B cell (primary cell): Measurements from ENCODE around the gene HPCA. TPM values are rescaled to one million over a fixed set of nuclear protein-coding genes. Genes with fewer than 3 reads are reported as not detected.

ENCODE experiments used
- ATAC-seq: fragments of 200-7000 bp; cut with Tn5 transposase; one replicate; pipeline ENCODE4 v1.10.0; 2021; ENCODE audit warnings: low read depth, mild to moderate bottlenecking, moderate number of reproducible peaks, moderate library complexity
- CTCF ChIA-PET: fragments of 350-600 bp; sonication (Branson Sonifier 250); formaldehyde crosslinking; loops from one replicate; lab custom pipeline; 2021; ENCODE audit warnings: antibody characterized with exemption, inconsistent platforms; lab: Charles Lee
- POLR2A ChIA-PET: fragments of 350-600 bp; sonication (Branson Sonifier 250); formaldehyde crosslinking; loops from one replicate; lab custom pipeline; 2021; ENCODE audit warnings: antibody characterized with exemption; lab: Charles Lee
- DNase-seq: peaks from one replicate; pipeline ENCODE4 v3.0.0; 2013
- H2AFZ ChIP-seq: 2 replicates; pipeline ENCODE4 v1.6.1; 2012; ENCODE audit warnings: mild to moderate bottlenecking, low read depth, low read length; ENCODE audit not compliant: insufficient read depth, poor library complexity, severe bottlenecking
- H3K27ac ChIP-seq, 2 donors: 1 replicate in 1 of 2; 2 replicates in 1 of 2; pipeline ENCODE4 v1.5.1; 2012 to 2013; ENCODE audit warnings: low read length in 2 of 2, mild to moderate bottlenecking in 2 of 2, moderate library complexity in 1 of 2
- H3K27me3 ChIP-seq, 4 experiments: fragments of 200-600 bp in 1 of 4; sonication (generic) in 1 of 4; replicated peaks in 1 of 4; 1 replicate in 2 of 4; 2 replicates in 2 of 4; pipeline versions ENCODE4 v1.6.1 to v1.7.0; 2013 to 2016; ENCODE audit warnings: low read length in 3 of 4, mild to moderate bottlenecking in 2 of 4, mixed read lengths in 1 of 4, moderate library complexity in 1 of 4; ENCODE audit not compliant: insufficient read depth in 4 of 4, control insufficient read depth in 3 of 4; ENCODE audit errors: control extremely low read depth in 1 of 4
- H3K36me3 ChIP-seq, 2 experiments: replicated peaks in 1 of 2; 1 replicate in 1 of 2; 2 replicates in 1 of 2; pipeline versions ENCODE4 v1.6.1 to v1.7.1; 2013; ENCODE audit warnings: low read length in 1 of 2; ENCODE audit not compliant: insufficient read depth in 2 of 2, control insufficient read depth in 1 of 2; ENCODE audit errors: control extremely low read depth in 1 of 2, extremely low read depth in 1 of 2
- H3K4me1 ChIP-seq, 2 donors: fragments of 200-600 bp in 1 of 2; sonication (generic) in 1 of 2; 1 replicate in 1 of 2; 2 replicates in 1 of 2; pipeline versions ENCODE4 v1.5.1 to v1.6.1; 2013 to 2017; ENCODE audit warnings: low read length in 2 of 2; ENCODE audit not compliant: control insufficient read depth in 2 of 2, insufficient read depth in 2 of 2
- H3K4me2 ChIP-seq: replicated peaks from 2 replicates; pipeline ENCODE3; 2012; ENCODE audit warnings: mild to moderate bottlenecking, low read depth, low read length; ENCODE audit not compliant: poor library complexity, severe bottlenecking
- H3K4me3 ChIP-seq, 5 experiments: fragments of 200-600 bp in 1 of 5; sonication (generic) in 1 of 5; 1 replicate in 3 of 5; 2 replicates in 2 of 5; pipeline versions ENCODE4 v1.5.1 to v1.7.0; 2011 to 2016; ENCODE audit warnings: low read length in 4 of 5, mild to moderate bottlenecking in 4 of 5, low read depth in 2 of 5, control low read depth in 1 of 5, moderate library complexity in 1 of 5; ENCODE audit not compliant: insufficient read depth in 1 of 5; ENCODE audit errors: control extremely low read depth in 1 of 5, extremely low read depth in 1 of 5
- H3K79me2 ChIP-seq: fragments of 200-600 bp; sonication (generic); one replicate; pipeline ENCODE4 v1.6.0; 2016; ENCODE audit warnings: low read length; ENCODE audit not compliant: control insufficient read depth, insufficient read depth
- H3K9ac ChIP-seq: fragments of 200-600 bp; sonication (generic); 2 replicates; pipeline ENCODE4 v1.6.1; 2017; ENCODE audit warnings: mild to moderate bottlenecking, low read length, moderate library complexity
- H3K9me3 ChIP-seq, 3 donors: one replicate each; pipeline versions ENCODE4 v1.6.1 to v1.7.1; 2013; ENCODE audit warnings: low read length in 2 of 3; ENCODE audit not compliant: control insufficient read depth in 2 of 3, insufficient read depth in 1 of 3; ENCODE audit errors: control extremely low read depth in 1 of 3
- H4K20me1 ChIP-seq: 2 replicates; pipeline ENCODE4 v1.6.0; 2012; ENCODE audit warnings: mild to moderate bottlenecking, low read length; ENCODE audit not compliant: insufficient read depth, control insufficient read depth, poor library complexity, severe bottlenecking
- H3K27ac Mint-ChIP-seq: one replicate; pipeline ENCODE4 v1.8.0; 2021; ENCODE audit warnings: mixed read lengths
- H3K27me3 Mint-ChIP-seq: one replicate; pipeline ENCODE4 v1.8.0; 2021; ENCODE audit warnings: mixed read lengths
- H3K4me1 Mint-ChIP-seq: one replicate; pipeline ENCODE4 v1.8.0; 2021; ENCODE audit warnings: mixed read lengths
- H3K4me3 Mint-ChIP-seq: one replicate; pipeline ENCODE4 v1.8.0; 2021; ENCODE audit warnings: mixed read lengths
- H3K9me3 Mint-ChIP-seq: one replicate; pipeline ENCODE4 v1.8.0; 2022; ENCODE audit warnings: mixed read lengths; ENCODE audit not compliant: insufficient read depth
- CTCF ChIP-seq: fragments of 200-600 bp; IDR thresholded peaks from one replicate; pipeline ENCODE4 v1.8.0; 2022; ENCODE audit warnings: antibody characterized with exemption, mild to moderate bottlenecking
- EZH2 ChIP-seq: IDR thresholded peaks from 2 replicates; pipeline ENCODE4 v1.6.1; 2012; ENCODE audit warnings: borderline replicate concordance, low read depth, mild to moderate bottlenecking, moderate library complexity, low read length; ENCODE audit not compliant: insufficient read depth, poor library complexity, severe bottlenecking
- WGBS: methylation state at CpG from one replicate; pipeline ENCODE4 v1.1.5; 2013; ENCODE audit warnings: missing lambda C conversion rate; ENCODE audit not compliant: insufficient coverage; 5-methylcytosine and 5-hydroxymethylcytosine counted together
- intact Hi-C: fragments of 100-400 bp; cut with micrococcal nuclease; formaldehyde crosslinking; loops from one replicate; pipeline ENCODE4 v1.10.0; 2022
- polyA plus RNA-seq: library from polyadenylated mRNA; depleted of rRNA; stranded (reverse); fragments of >200 nt; gene quantifications from 2 replicates; pipeline ENCODE4 v1.2.3, GENCODE V29; 2012
- total RNA-seq, 2 donors: library from RNA; stranded (reverse); fragments of 120-200 nt in 1 of 2; gene quantifications; 1 replicate in 1 of 2; 2 replicates in 1 of 2; pipeline versions ENCODE4 v1.2.3 to v1.2.4, GENCODE V29; 2013 to 2022

The HPCA gene
- total and polyA plus RNA-seq, 2 donors (not counting 1 experiment from before 2014, with no cell fraction given): 0.06 TPM; not detected in 1

- H3K4me2 ChIP-seq: peak overlapping the region; percentile 52
- DNase-seq: peak; percentile 36
- no peaks in the 10 kb centered on the region for H3K36me3 ChIP-seq
- H3K4me1 ChIP-seq: peaks cover 18 to 22% of the 10 kb centered on the region in 2 donors
- 4% methylated on average over 26 of the region's 31 CpGs for WGBS
- Mint-ChIP-seq H3K9me3 (peaks cover 5% of the 10 kb centered on the region), H3K4me3 (peak overlapping the region; percentile 17), H3K27ac (no peak overlapping the region), H3K4me1 (peaks cover 17% of the 10 kb centered on the region), H3K27me3 (peaks cover 65% of the 10 kb centered on the region)
- intact Hi-C loops: no loop called here
- H3K4me3 ChIP-seq: no peak overlapping the region
- no peak overlapping the region for H3K27ac ChIP-seq
- H3K27me3 ChIP-seq: peaks cover 0 to 52% (median 29%) of the 10 kb centered on the region in 4 experiments
- ChIA-PET CTCF (interaction anchor here (0.7 to 3.5 kb wide), 9 partner anchors 8 to 370 kb away, joined by 3 to 24 read pairs (median 4); no protein-coding TSS in a partner anchor), POLR2A (no interaction called here)
- H4K20me1 ChIP-seq: no peaks in the 10 kb centered on the region
- H3K79me2 ChIP-seq: no peaks in the 10 kb centered on the region
- peaks cover 0 to 2% (median 0%) of the 10 kb centered on the region in 3 donors for H3K9me3 ChIP-seq
- H2AFZ ChIP-seq: peak overlapping the region; percentile 23
- no peak overlapping the region for H3K9ac ChIP-seq
- peak; percentile 41 for ATAC-seq
- TF ChIP-seq CTCF: no peak
- no peak for TF ChIP-seq EZH2
Observed at GRCh38 chr1:32924881-32925344, 38.6 kb downstream of the HPCA start.

- ATAC-seq (peak; percentile 47), DNase-seq (peak; percentile 50)
- intact Hi-C loops: no loop called here
- Mint-ChIP-seq H3K9me3 (peaks cover 5% of the 10 kb centered on the region), H3K27ac (no peak overlapping the region), H3K27me3 (peaks cover 60% of the 10 kb centered on the region), H3K4me1 (peaks cover 17% of the 10 kb centered on the region), H3K4me3 (peak overlapping the region; percentile 17)
- Histone ChIP-seq H3K4me2 (peak overlapping the region; percentile 52), H4K20me1 (no peaks in the 10 kb centered on the region), H3K9me3 (peaks cover 0 to 2% (median 0%) of the 10 kb centered on the region in 3 donors), H3K27me3 (peaks cover 0 to 46% (median 27%) of the 10 kb centered on the region in 4 experiments), H3K27ac (no peak overlapping the region), H3K36me3 (no peaks in the 10 kb centered on the region), H3K4me1 (peaks cover 18 to 22% of the 10 kb centered on the region in 2 donors), H2AFZ (peak overlapping the region; percentile 50), H3K4me3 (no peak overlapping the region), H3K9ac (no peak overlapping the region), H3K79me2 (no peaks in the 10 kb centered on the region)
- TF ChIP-seq EZH2 (no peak), CTCF (no peak)
- ChIA-PET CTCF (interaction anchor here (0.7 to 3.5 kb wide), 10 partner anchors 12 to 370 kb away, joined by 3 to 24 read pairs (median 4); no protein-coding TSS in a partner anchor), POLR2A (interaction anchor here (0.6 kb wide), 1 partner anchor 247 kb away, joined by 5 read pairs; no protein-coding TSS in a partner anchor)
- 15% methylated on average over 17 of the region's 24 CpGs for WGBS
Observed at GRCh38 chr1:32925403-32926162, 39.3 kb downstream of the HPCA start.
